H9 (cell line): ENCODE data around the gene MS4A15. TPM values are rescaled to one million over a fixed set of nuclear protein-coding genes. Genes with fewer than 3 reads are reported as not detected.

Experiments used
- DNase-seq: peaks from one replicate; pipeline ENCODE4 v3.0.0-alpha.2; 2017
- H2AFZ ChIP-seq: one replicate; pipeline ENCODE4 v1.6.1; 2013; ENCODE audit warnings: mild to moderate bottlenecking, low read length, control low read depth, moderate library complexity
- H2AK5ac ChIP-seq: 2 replicates; pipeline ENCODE4 v1.6.1; 2013; ENCODE audit warnings: low read length, control low read depth, mixed read lengths; ENCODE audit not compliant: insufficient read length
- H2BK120ac ChIP-seq: one replicate; pipeline ENCODE4 v1.6.1; 2013; ENCODE audit warnings: low read depth, mild to moderate bottlenecking, low read length, control low read depth, inconsistent platforms; ENCODE audit not compliant: poor library complexity, severe bottlenecking
- H2BK12ac ChIP-seq: 2 replicates; pipeline ENCODE4 v1.6.1; 2013; ENCODE audit warnings: low read length, control low read depth, mixed read lengths, low read depth; ENCODE audit not compliant: insufficient read length
- H2BK15ac ChIP-seq: 2 replicates; pipeline ENCODE4 v1.6.1; 2013; ENCODE audit warnings: low read depth, low read length, control low read depth
- H2BK20ac ChIP-seq: one replicate; pipeline ENCODE4 v1.6.1; 2013; ENCODE audit warnings: low read depth, mild to moderate bottlenecking, low read length, control low read depth, inconsistent platforms; ENCODE audit not compliant: poor library complexity, severe bottlenecking
- H2BK5ac ChIP-seq: 2 replicates; pipeline ENCODE4 v1.6.1; 2013; ENCODE audit warnings: low read length, control low read depth, mixed read lengths; ENCODE audit not compliant: insufficient read length
- H3K14ac ChIP-seq: 2 replicates; pipeline ENCODE4 v1.6.1; 2013; ENCODE audit warnings: low read length, control low read depth; ENCODE audit not compliant: insufficient read depth
- H3K18ac ChIP-seq: 2 replicates; pipeline ENCODE4 v1.6.1; 2013; ENCODE audit warnings: low read depth, mild to moderate bottlenecking, mixed read lengths, low read length, control low read depth; ENCODE audit not compliant: insufficient read length
- H3K23ac ChIP-seq: 2 replicates; pipeline ENCODE4 v1.6.1; 2013; ENCODE audit warnings: low read length, control low read depth, mixed read lengths, low read depth; ENCODE audit not compliant: insufficient read length
- H3K23me2 ChIP-seq: 2 replicates; pipeline ENCODE4 v1.6.1; 2013; ENCODE audit warnings: low read depth, mild to moderate bottlenecking, mixed read lengths, low read length, control low read depth; ENCODE audit not compliant: insufficient read length, poor library complexity, severe bottlenecking
- H3K27ac ChIP-seq: 2 replicates; pipeline ENCODE4 v1.5.1; 2013; ENCODE audit warnings: low read length, control low read depth, mixed read lengths, low read depth; ENCODE audit not compliant: insufficient read length
- H3K27me3 ChIP-seq: 2 replicates; pipeline ENCODE4 v1.6.1; 2013; ENCODE audit warnings: low read length, control low read depth, inconsistent platforms; ENCODE audit not compliant: insufficient read depth
- H3K4ac ChIP-seq: 2 replicates; pipeline ENCODE4 v1.6.1; 2013; ENCODE audit warnings: low read depth, mild to moderate bottlenecking, control low read depth, inconsistent platforms, low read length, moderate library complexity
- H3K4me1 ChIP-seq: 2 replicates; pipeline ENCODE4 v1.6.1; 2013; ENCODE audit warnings: low read length, control low read depth, inconsistent platforms; ENCODE audit not compliant: insufficient read depth
- H3K4me2 ChIP-seq: 2 replicates; pipeline ENCODE4 v1.6.1; 2013; ENCODE audit warnings: low read length, control low read depth, mixed read lengths; ENCODE audit not compliant: insufficient read length, insufficient read depth
- H3K56ac ChIP-seq: 2 replicates; pipeline ENCODE4 v1.6.1; 2013; ENCODE audit warnings: low read depth, mild to moderate bottlenecking, mixed read lengths, low read length, control low read depth; ENCODE audit not compliant: insufficient read length
- H3K79me1 ChIP-seq: 2 replicates; pipeline ENCODE4 v1.6.1; 2013; ENCODE audit warnings: low read depth, mild to moderate bottlenecking, moderate library complexity, low read length, control low read depth, inconsistent platforms; ENCODE audit not compliant: insufficient read depth, poor library complexity, severe bottlenecking
- H3K79me2 ChIP-seq: 2 replicates; pipeline ENCODE4 v1.6.1; 2013; ENCODE audit warnings: low read length, control low read depth, inconsistent platforms; ENCODE audit not compliant: insufficient read depth
- H3K9ac ChIP-seq: 2 replicates; pipeline ENCODE4 v1.6.1; 2013; ENCODE audit warnings: low read length, control low read depth, mixed read lengths; ENCODE audit not compliant: insufficient read length; ENCODE audit errors: extremely low read depth
- H3K9me3 ChIP-seq: one replicate; pipeline ENCODE4 v1.6.1; 2013; ENCODE audit warnings: low read depth, low read length, inconsistent platforms; ENCODE audit not compliant: control insufficient read depth
- H3T11ph ChIP-seq: one replicate; pipeline ENCODE4 v1.6.1; 2013; ENCODE audit warnings: mild to moderate bottlenecking, low read length, control low read depth, inconsistent platforms
- H4K20me1 ChIP-seq: one replicate; pipeline ENCODE4 v1.6.1; 2013; ENCODE audit not compliant: control insufficient read depth, insufficient read length, insufficient read depth
- H4K5ac ChIP-seq: 2 replicates; pipeline ENCODE4 v1.6.1; 2013; ENCODE audit warnings: low read depth, mild to moderate bottlenecking, mixed read lengths, low read length, control low read depth; ENCODE audit not compliant: insufficient read length
- H4K8ac ChIP-seq: replicated peaks from 2 replicates; pipeline ENCODE4 v1.6.1; 2013; ENCODE audit warnings: low read length, control low read depth, mixed read lengths, low read depth; ENCODE audit not compliant: insufficient read length
- H4K91ac ChIP-seq: 2 replicates; pipeline ENCODE4 v1.6.1; 2013; ENCODE audit warnings: low read depth, mild to moderate bottlenecking, moderate library complexity, mixed read lengths, low read length, control low read depth; ENCODE audit not compliant: insufficient read length
- H3K27ac Mint-ChIP-seq, 3 experiments: 2 replicates in 2 of 3; 3 replicates in 1 of 3; pipeline ENCODE4 v1.8.0; 2020 to 2021; ENCODE audit warnings: mixed read lengths in 3 of 3, mild to moderate bottlenecking in 1 of 3, moderate library complexity in 1 of 3
- H3K27me3 Mint-ChIP-seq: 2 replicates; pipeline ENCODE4 v1.8.0; 2021; ENCODE audit warnings: low read depth, mild to moderate bottlenecking, moderate library complexity, mixed read lengths
- H3K36me3 Mint-ChIP-seq, 3 experiments: 2 replicates in 2 of 3; 3 replicates in 1 of 3; pipeline ENCODE4 v1.8.0; 2020 to 2021; ENCODE audit warnings: low read depth in 3 of 3, mixed read lengths in 3 of 3; ENCODE audit not compliant: insufficient read depth in 1 of 3
- H3K4me1 Mint-ChIP-seq, 2 experiments: 2 replicates each; pipeline ENCODE4 v1.8.0; 2020; ENCODE audit warnings: mixed read lengths in 2 of 2
- H3K4me3 Mint-ChIP-seq, 2 experiments: 2 replicates in 1 of 2; 3 replicates in 1 of 2; pipeline ENCODE4 v1.8.0; 2020 to 2021; ENCODE audit warnings: mild to moderate bottlenecking in 2 of 2, mixed read lengths in 2 of 2, moderate library complexity in 1 of 2
- H3K9me3 Mint-ChIP-seq, 2 experiments: 2 replicates in 1 of 2; 3 replicates in 1 of 2; pipeline ENCODE4 v1.8.0; 2020; ENCODE audit warnings: mild to moderate bottlenecking in 2 of 2, mixed read lengths in 2 of 2, moderate library complexity in 1 of 2
- WGBS: extraction: QIAGEN DNeasy Blood & Tissue Kit; methylation state at CpG from one replicate; pipeline ENCODE4 v1.1.7; 2013; ENCODE audit warnings: missing lambda C conversion rate, low lambda C conversion rate, mixed read lengths; ENCODE audit not compliant: insufficient read length; ENCODE audit errors: extremely low coverage; 5-methylcytosine and 5-hydroxymethylcytosine counted together
- total RNA-seq: library from RNA; stranded (reverse); gene quantifications from 2 replicates; pipeline ENCODE4 v1.2.1, GENCODE V29; 2021
- TF ChIP-seq, protein P1 (sequence below): fragments of 200-600 bp; sonication (generic); conservative IDR thresholded peaks from 3 replicates; pipeline ENCODE4 v1.8.0; 2021; ENCODE audit warnings: antibody characterized with exemption, mild to moderate bottlenecking

MS4A15 gene
- total RNA-seq, 1 experiment from 2014 or later: 0.11 TPM

DNA sequence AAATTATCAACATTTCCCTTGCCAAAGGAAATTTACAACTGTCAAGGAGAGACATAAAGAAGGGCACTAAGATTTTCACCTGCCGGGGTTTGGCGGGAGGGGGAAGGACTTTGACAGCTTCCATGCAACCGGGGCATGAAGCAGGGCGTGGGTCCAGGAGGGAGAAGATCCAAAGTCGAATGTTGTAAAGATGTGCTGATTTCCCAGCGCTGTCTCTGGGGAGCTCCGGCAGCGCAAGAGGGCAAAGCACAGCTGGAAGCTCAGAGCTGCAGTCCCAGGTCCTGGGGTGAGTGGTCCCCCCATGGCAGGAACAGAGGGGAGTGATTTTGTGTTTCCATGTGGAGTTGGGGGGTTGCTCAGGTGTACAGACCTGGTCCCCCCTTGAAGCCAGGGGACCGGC is 28.5 kb downstream of the MS4A15 start, which contains the start of gene MS4A10:
TSS of gene MS4A10 (plus strand) at position 198 of the 400 bp plus-strand sequence. CDS start 5,003 bp downstream, outside the sequence.
- Histone ChIP-seq H2BK20ac (no peak within 1 kb of the TSS), H3K56ac (no peak within 1 kb of the TSS), H3K23ac (no peak within 1 kb of the TSS), H3T11ph (no peak within 1 kb of the TSS), H4K8ac (no peak within 1 kb of the TSS), H3K4ac (no peak within 1 kb of the TSS), H3K27me3 (no peaks in the 10 kb centered on the region), H2AFZ (no peak within 1 kb of the TSS), H3K4me2 (no peak within 1 kb of the TSS), H2BK5ac (no peak within 1 kb of the TSS), H2BK15ac (no peak within 1 kb of the TSS), H2BK120ac (no peak within 1 kb of the TSS), H3K18ac (no peak within 1 kb of the TSS), H4K91ac (no peak within 1 kb of the TSS), H3K9ac (no peak within 1 kb of the TSS), H3K4me1 (no peaks in the 10 kb centered on the region), H4K5ac (no peak within 1 kb of the TSS), H3K79me1 (no peaks in the 10 kb centered on the region), H3K14ac (no peak within 1 kb of the TSS), H2BK12ac (no peak within 1 kb of the TSS), H3K9me3 (no peaks in the 10 kb centered on the region), H2AK5ac (no peak within 1 kb of the TSS), H4K20me1 (no peaks in the 10 kb centered on the region), H3K23me2 (no peaks in the 10 kb centered on the region), H3K79me2 (no peaks in the 10 kb centered on the region), H3K27ac (no peak within 1 kb of the TSS)
- no peak for DNase-seq
- TF ChIP-seq, protein P1, sequence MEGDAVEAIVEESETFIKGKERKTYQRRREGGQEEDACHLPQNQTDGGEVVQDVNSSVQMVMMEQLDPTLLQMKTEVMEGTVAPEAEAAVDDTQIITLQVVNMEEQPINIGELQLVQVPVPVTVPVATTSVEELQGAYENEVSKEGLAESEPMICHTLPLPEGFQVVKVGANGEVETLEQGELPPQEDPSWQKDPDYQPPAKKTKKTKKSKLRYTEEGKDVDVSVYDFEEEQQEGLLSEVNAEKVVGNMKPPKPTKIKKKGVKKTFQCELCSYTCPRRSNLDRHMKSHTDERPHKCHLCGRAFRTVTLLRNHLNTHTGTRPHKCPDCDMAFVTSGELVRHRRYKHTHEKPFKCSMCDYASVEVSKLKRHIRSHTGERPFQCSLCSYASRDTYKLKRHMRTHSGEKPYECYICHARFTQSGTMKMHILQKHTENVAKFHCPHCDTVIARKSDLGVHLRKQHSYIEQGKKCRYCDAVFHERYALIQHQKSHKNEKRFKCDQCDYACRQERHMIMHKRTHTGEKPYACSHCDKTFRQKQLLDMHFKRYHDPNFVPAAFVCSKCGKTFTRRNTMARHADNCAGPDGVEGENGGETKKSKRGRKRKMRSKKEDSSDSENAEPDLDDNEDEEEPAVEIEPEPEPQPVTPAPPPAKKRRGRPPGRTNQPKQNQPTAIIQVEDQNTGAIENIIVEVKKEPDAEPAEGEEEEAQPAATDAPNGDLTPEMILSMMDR: no peak
- Mint-ChIP-seq H3K27me3 (peaks cover 4% of the 10 kb centered on the region; the same call in 1 of the 2 replicates), H3K27ac (peak within 1 kb of the TSS in 1 of 3 experiments; percentile 79; a peak in 2 of 7 replicates), H3K9me3 (peaks cover under 1 to 6% of the 10 kb centered on the region in 2 experiments; a peak in 4 of 5 replicates), H3K4me1 (no peaks in the 10 kb centered on the region), H3K4me3 (no peak within 1 kb of the TSS), H3K36me3 (no peaks in the 10 kb centered on the region; a peak in 1 of 7 replicates)
- WGBS: no CpG with 5 or more reads among the region's 9 CpGs
